NCI-H2227 treated with DMSO at 0.1 percent for 48 hours (cell line): ENCODE data around the gene PSMA6.
"Not testable (repeated sequence)": the region's sequence is repeated elsewhere in the genome, so short reads cannot be mapped to it uniquely, and the experiment has no call there.

Experiments used
- DNase-seq: peaks from one replicate; lab custom pipeline; 2025; lab: John Stamatoyannopoulos, UW

The PSMA6 gene

DNA sequence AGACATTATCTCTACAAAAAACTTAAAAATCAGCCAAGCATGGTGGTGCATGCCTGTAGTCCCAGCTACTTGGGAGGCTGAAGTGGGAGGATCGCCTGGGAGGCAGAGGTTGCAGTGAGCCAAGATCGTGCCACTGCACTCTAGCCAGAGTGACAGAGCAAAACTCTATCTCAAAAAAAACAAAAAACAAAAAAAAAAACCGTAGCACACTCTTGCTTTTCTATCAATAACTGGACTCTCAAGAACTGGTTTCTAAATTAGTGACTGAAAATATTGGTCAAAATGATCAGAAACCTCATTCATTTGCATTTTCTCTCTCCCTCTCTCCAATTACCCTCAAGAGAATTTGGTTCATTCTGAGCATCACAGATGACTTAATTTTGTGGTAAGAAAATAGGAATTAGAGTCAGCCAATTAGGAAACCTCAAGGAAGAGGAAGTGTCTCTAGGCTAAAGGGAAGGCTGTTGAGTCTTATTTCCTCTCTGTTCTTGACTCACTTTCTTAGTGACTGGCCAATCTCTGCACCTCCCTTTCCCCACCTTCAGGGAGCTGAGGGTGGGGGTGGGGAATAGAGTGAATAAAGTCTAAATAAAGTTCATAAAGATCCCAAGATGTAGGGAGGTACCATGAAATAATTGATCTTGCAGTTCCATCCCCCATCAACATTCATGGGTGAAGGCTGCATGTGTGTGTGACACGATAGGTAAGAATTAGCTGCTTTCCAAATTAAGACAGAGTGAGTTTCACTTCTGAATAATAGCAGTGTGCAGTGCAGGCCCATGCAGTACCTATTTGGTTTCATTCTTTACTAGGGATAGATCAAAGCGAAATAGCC, 6.8 kb upstream of the PSMA6 start:
- no peak for DNase-seq

DNA sequence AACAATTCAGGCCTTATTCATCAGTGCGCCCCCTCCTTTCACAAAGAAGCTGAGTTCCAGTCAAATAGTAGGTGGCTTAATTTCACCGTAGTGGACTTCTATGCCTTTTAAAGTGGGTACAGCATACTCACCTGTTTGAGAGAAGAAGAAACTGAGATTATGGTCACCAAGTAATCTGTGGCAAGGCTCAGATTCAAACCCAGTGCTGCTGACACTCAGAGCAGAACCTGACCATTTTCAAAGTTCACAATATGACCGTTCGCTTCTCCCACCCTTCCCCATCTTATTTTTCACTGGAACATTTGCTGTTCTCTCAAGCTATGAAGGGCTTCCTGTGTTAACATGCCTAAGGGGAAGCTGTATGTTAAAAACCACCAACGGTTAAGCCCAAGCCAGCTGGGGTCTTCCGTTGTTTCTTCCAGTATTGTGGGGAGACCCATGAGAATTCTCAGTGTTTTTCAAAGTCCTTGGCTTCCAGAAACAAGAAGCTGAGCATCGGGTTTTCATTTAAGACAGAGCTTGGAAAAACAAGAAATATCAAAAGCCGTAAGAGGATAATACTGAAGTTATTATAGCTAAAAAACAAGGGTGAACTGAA, 6.1 kb upstream of the PSMA6 start:
- no peak for DNase-seq

DNA sequence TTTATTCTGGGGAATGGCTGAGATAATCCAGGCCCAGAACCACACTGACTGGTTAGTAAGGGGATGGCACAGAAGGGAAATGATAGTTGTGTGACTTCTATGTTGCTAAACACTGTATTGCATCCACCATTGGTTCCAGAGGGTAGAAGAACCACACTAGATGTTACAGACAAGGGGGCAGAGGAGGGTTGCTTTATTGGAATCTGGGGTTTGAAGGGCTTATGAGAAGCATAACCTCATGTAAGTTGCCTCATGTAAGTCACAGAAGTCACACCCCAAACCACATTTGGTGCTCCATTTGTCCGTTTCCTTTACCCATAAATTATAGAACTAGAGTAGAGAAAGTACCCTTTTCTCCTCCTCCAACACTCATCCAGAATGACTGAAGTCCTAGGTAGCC, 5.5 kb upstream of the PSMA6 start:
- no peak for DNase-seq

DNA sequence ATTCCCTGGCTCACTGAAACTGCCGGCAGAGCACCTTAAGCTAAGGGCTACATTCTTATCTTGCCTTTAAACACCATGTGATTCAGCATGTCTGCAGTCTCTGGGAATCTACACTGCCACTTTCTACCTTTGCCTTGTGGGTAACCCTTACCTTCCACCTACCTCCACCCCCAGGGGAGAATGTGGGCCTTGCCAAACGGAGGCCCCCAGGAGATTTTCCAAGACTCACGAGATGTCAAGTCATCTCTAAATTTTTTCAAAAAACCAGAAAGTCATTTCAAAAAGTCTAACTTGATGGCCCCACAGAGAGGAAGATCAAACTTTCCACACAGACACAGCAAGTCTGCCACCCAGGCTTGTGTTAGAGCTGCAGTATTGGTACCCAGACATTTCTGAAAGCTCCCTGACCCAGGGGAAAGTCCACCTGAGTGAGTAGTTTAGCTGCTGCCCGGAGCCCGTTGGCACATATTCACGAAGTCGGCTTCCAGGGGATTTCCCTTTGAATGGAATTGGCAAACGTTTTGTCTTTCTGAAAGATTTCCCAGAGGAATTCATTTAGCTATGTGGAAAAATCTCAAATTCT, 4.7 kb upstream of the PSMA6 start:
- DNase-seq: no peak

DNA sequence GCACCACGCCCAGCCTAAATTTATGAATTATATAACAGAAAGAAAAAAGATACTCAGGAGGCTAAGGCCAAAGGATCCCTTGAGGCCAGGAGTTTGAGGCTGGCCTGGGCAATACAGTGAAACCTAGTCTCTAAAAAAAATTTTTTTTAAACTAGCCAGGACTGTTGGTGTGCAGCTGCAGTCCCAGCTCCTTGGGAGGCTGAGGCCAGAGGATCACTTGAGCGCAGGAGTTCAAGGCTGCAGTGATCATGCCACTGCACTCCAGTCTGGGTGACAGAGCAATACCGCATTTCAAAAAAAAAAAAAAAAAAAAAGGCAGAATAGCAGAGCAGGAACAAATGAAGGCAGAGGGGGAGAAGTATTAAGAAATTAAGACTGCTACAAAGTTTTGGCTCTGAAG, 2.6 kb upstream of the PSMA6 start:
- no peak for DNase-seq

DNA sequence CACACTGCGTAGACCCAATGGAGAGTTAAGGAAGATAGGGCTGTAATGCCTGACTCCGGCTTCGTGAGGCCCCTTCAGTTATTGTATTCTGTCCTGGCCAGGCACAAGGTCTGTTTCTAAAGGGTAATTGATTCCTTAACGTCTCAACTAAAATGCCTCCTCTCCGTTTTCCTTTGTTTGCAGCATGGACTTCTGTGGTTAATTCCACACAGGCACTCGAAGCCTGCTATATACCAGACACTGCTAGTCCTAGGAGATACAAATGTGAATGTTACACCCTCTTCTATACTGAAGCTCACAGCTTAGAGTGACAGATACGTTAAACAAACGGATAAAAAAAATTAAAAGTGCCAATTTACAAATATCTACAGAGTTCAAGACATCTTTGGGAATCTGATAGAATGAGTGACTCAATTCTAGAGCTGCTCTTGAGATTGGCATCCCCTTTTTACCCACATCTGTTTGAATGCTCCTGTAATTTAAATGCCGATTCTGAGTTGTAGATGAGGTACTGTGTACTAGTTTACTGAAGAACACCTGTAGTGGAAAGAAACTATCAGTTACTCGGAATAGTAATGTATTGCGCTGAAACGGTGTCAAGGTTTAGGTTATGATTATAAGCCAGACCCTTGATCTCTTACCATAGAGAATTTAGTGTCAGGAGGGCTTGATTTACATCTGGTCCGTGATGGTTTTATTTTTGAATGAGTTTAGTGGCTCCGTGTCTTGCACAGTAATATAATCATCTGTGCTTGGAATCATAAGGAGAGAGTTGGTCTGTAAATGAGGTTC, 784 bp downstream of the PSMA6 start:
- DNase-seq: no peak

DNA sequence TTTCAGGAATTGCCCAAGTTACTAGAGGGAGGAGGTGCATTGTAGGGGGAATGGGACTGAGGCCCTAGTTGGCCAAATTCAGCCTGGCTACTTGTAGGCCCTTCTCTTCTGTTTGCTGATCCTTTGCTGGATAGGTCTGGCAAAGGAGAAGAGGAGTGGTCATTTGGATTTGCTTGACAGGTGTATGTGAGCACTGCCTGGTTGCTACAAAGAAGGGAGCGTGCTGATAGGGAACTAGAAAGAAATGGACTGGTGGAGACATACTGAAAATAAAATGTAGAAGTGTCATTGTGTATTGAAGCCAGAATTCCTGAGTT, 3.6 kb downstream of the PSMA6 start:
- no peak for DNase-seq

DNA sequence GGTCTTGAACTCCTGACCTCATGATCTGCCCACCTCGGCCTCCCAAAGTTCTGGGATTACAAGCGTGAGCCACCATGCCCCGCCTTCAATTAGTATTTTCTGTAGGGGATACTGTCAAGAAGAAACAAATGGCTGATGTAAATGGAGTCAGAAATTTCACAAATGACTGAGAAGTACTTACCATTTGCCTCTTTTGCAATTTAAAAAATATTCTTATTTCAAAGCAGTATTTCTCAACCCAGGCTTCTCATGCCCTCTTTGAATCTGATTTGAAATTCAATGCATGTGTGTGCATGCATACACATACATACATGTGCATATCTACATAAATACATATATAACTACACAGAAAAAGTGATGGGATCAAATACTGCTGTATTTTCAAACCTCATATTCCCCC, 4.4 kb downstream of the PSMA6 start:
- no peak for DNase-seq

DNA sequence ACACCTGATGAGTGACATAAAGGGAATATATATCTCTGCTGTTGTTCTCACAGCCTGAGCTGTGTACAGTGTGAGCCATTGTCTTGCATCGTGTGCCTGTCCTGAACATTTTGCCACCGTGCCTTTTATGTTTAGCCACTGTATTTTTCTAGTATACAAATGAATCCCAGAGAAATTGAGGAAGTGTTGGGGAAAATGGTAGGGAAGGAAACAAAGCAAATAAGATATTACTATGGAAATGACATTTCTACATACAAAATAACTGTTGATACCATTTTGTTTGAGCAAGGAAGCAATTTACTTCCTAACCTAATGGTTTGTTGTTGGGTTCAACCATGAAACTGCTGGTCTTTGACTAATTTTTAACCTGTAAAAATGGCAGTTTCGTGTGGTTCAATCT, 5.5 kb downstream of the PSMA6 start:
- DNase-seq: no peak

DNA sequence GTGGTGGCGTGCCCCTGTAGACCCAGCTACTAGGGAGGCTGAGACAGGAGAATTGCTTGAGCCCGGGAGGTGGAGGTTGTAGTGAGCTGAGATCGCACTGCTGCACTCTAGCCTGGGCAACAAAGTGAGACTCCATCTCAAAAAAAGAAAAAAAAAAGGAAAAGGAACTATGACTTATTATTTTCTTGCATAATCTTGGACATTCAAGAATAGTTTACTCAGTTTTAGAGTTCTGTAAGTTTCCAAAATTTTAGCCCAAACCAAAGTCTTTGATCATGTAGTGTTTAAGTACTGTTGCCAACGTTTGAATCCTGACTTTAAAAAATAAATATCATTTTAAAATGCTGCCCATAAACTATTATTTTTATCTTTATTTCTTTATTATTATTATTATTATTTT, 6.2 kb downstream of the PSMA6 start:
- no peak for DNase-seq

DNA sequence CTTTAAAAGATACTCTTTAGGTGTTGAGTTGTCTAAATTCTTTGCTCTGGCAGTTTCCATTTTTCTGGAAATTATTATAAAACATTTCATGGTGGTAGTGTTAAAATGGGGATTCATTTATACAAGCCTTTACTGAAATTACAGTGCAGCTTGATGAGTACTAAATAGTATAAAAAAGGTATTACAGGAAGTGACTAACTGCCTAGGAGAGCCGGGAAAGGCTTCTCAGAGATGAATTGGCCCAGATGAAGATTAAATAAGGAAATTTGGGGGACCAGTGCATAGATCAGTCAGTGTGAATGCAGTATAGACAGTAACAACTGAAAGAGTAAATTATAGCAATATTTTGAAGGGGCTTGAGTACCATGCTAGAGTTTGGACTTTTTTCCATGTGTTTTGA, 7.5 kb downstream of the PSMA6 start:
- no peak for DNase-seq

DNA sequence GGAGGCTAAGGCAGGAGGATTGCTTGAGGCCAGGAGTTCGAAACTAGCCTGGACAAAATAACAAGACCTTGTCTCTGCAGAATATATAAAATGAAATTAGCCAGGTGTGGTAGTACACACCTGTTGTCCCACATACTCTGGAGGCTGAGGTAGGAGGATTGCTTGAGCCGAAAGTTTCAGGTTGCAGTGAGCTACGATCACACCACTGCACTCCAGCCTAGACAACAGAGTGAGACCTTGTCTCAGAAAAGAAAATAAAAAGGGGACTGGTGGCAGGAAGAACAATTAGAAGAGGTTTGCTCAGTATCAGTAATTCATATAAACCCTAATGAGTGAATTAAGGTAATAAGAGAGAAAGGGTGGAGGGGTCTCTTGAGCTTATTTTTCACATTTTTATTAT, 8.0 kb downstream of the PSMA6 start:
- no peak for DNase-seq

DNA sequence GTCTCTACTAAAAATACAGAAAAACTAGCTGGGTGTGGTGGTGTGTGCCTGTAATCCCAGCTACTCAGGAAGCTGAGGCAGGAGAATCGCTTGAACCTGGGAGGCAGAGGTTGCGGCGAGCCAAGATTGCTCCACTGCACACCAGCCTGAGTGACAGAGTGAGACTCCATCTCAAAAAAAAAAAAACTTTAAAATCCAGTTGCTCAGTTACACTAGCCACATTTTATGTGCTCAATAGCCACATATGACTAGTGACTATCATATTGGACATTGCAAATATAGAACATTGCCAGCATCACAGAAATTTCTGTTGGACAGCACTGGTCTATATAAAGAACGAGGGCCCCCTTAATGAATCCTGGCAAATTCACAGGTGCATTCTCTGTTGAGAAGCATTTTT, 9.2 kb downstream of the PSMA6 start:
- not testable (repeated sequence) for DNase-seq

DNA sequence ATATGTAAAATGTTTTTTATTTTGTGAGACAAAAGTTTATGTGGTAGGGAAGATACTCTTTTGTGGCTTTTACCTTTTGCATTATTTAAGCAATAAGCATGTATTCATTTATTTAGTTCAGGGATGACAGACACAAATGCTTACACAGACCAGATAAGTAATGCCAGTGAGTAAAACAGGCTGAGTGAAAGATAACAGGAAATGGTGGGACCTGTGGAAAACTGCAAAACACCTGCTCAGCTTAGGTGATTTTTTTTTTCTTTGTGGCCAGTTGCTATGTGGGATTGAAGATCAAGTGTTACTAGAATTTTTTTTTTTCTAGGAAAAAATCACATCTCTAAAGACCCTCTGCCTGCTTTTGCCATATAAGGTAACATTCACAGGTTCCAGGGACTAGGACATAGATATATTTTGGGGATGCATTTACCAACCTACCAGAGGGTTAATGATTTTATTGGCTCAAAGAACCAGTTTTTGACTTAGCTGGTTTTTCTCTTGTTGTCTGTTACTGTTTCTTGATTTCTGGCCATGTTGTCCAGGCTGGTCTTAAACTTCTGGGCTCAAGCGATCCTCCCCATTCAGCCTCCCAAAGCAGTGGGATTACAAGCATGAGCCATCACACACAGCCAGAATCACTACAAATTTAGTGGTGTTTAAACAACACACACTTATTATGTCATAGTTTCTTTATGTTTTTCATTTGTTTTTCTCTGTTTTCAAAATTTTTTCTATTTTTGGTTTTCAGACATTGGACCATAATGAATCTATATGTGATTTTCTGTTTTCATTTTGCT, 9.8 kb downstream of the PSMA6 start:
- DNase-seq: no peak

DNA sequence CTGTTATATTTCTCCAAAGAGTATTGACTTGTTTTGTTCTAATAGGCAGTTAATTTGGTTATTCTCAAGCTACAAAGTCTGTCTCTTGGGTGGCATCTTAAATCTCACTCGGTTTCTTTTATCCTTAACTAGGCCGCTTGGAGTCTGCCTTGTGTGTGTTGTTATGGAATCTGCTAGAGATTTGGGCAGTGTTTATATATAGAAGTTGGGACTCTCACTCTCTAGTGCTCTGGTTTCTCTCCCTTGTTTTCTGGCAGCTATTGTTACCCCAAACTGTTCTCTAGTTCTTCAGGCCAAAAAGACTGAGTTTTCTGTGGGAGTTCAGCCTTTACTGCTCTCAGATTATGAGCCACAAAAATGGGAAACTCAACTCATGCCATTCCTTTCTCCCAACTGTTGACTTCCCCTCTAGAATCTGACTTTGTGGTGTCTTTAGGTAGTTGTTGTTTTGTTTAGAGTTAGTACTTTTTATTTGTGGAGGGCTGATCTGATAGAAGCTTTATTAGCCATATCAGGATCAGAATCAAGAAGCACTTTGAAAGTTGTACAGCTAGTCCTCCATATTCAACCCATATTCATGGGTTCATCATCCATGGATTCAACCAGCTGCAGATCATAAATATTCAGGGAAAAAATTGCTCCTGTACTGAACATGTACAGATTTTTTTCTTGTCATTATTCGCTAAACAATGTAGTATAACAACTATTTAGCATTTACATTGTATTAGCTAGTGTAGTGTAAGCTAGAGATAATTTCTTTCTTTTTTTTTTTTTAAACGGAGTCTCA, 11.2 kb downstream of the PSMA6 start:
- no peak for DNase-seq

DNA sequence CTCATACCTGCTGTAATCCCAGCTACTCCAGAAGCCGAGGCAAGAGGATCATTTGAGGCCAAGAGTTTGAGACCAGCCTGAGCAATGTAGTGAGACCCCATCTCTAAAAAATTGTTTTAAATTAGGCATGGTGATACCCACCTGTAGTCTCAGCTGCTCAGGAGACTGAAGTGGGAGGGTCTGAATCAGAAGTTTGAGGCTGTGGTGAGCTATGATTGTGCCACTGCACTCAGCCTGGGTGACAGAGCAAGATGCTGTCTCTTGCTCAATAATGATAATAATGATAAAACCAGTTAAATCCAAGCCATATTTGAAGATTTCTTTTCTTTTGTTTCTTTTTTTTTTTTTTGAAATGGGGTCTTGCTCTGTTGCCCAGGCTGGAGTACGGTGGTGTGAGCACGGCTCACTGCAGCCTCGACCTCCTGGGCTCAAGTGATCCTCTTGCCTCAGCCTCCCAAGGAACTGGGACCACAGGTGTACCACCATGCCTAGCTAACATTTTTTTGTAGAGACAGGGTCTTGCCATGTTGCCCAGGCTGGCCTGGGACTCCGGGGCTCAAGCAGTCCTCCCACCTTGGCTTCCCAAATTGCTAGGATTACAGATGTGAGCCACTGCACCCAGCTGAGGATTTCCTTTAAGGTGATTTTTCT, 12.8 kb downstream of the PSMA6 start:
- DNase-seq: no peak

DNA sequence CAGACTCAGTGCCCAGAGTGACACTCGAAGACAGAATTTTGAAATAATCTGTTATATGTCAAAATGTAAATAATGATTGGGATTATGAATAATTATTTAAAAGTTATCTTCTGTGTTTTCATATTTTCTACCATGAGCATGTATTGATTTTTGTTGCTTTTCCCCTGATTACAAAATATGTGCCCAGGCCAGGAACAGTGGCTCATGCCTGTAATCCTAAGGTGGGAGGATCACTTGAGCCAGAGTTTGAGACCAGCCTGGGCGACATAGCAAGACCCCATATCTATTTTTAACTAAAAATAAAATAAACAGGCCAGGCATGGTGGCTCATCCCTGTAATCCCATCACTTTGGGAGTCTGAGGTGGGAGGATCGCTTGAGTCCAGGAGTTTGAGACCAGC, 13.5 kb downstream of the PSMA6 start:
- no peak for DNase-seq

DNA sequence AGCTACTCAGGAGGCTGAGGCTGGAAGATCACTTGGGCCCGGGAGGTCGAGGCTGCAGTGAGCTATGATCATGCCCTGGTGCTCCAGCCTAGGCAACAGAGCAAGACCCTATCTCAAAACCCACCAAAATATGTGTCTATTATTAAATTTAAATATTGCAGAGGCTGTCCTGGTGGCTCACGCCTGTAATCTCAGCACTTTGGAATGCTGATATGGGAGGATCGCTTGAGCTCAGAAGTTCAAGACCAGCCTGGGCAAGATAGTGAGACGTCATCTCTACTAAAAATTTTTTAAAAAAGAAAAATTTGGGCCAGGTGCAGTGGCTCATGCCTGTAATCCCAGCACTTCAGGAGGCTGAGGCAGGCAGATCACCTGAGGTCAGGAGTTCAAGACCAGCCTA, 13.9 kb downstream of the PSMA6 start:
- no peak for DNase-seq

DNA sequence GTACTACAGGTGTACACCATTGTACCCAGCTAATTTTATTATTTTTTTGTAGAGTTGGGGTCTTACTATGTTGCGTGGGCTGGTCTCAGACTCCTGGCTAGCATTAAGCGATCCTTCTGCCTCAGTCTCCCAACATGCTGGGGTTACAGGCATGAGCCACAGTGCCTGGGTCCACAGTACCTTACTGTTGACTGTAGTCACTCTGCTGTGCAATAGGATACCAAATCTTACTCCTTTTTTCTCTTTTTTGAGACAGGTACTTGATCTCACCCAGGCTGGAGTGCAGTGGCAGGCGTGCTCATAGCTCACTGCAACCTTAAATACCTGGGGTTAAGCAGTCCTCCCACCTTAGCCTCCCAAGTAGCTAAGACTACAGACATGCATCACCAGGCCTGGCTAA, 25.6 kb downstream of the PSMA6 start:
- DNase-seq: no peak

DNA sequence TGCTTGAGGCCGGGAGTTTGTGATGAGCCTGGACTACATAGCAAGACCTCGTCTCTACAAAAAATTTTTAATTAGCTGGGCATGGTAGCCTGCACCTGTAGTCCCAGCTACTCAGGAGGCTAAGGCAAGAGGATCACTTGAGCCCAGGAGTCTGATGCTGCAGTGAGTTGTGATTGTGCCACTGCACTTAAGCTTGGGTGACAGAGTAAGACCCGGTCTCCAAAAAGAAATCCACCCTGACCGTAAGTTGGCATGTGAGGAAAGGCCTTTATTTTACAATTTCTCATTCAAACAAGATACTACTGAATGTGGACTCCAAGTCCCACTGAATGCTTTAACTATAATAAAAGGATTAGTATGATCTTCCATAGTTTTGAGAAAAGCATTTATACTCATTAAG, 27.3 kb downstream of the PSMA6 start:
- no peak for DNase-seq

DNA sequence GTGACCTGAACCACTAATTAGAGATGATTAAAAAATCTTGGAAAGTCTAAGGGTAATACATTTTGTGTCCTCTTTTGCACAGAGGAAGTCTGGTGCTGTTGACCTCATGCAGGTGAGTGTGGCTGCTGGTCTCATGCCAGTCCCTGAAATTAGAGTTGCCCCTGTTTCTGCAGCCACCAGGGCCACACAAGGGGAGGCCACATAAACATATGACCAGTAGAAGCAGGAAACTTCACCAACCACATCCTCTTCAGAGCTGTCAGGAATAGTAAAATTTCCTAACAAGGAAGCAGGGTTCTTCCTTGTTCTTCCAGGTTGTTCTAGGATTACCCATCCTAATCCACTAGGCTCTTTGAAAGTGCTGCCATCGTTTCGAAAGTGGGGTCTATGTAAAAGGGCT, 28.3 kb downstream of the PSMA6 start:
- no peak for DNase-seq
